Measurements from ENCODE around the gene GAREM1.

Gene GAREM1

DNA sequence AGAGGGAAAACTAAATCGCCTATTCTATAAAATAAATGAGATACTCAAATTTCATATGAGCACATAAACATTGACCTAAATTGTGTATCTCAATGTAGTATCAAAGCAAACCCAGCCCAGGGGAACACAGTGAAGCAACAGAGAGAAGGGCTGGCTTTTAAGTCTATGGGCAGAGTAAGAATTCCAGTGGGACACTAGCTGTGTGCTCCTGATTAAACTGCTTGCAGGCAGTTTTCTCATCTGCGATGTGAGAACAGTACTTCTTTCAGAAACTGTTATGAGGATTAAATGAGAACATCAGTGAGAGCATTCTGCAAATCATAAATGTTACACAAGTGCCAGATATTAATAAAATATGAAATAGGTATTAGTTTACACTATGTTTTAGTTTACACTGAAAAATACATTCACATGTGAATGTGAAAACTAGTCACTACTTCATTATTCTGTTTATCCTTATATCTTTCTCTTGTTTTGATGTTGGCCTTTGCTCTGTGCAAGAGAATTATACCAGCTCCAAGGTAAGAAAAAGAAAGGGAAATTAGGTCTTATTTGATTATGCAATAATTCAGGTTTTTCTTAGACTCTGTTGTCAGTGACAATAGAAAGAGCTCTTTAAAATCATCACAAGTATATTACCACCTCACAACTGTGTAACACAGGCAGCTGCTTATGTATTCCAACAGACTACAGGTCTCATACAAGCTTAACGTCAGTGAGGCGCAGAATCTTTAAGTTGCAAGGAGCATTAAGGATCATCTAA is 47.5 kb downstream of the GAREM1 start:
- DNase-seq = no peak

DNA sequence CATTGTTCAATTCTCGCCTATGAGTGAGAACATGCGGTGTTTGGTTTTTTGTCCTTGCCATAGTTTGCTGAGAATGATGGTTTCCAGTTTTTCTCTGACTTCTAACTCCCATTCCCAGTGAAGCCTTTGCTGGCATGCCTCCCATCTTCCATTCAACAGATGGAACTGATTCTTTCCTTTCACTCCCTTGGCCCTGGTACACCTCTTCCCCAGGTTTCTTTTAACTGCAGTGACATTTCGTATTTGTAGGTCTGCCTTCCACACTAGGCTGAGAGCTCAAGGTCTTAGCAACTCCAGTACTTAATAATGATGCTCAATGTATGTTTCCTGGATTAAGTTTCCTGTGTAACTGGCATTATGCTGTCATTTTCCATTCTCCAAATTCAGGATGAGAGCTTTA is 48.5 kb downstream of the GAREM1 start:
- DNase-seq = no peak

DNA sequence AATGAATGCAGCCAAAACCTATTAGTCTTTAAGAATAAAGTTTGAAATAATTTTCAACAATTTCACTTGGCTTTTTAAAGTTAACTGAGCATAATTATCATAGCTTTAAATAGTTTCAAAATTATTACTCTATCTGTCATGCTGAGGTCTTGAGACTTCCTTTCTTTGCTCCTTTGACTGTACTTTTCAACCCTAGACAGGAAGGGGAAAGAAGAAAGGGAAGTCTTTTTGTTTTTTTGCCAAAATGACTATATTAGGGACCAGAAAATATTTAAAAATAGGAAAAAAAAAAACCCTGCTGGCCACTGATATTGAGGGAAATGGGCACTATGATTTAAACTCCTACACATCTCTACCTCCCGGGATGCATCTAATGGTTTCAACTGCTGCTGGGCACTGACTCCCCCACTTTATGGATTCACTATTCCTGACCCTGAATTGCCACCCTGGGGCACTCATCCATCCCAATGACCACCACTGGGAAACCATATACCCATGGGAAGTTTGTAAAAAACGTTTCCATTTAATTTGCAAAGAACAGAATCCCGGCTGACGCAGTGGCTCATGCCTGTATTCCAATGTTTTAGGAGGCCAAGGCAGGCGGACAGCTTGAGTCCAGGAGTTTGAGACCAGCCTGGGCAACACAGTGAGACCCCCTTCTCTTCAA is 50.5 kb downstream of the GAREM1 start:
- DNase-seq = no peak

- no peak for DNase-seq
Measured at GRCh38 chr18:32418148-32418547, 52.5 kb downstream of the GAREM1 start.

DNA sequence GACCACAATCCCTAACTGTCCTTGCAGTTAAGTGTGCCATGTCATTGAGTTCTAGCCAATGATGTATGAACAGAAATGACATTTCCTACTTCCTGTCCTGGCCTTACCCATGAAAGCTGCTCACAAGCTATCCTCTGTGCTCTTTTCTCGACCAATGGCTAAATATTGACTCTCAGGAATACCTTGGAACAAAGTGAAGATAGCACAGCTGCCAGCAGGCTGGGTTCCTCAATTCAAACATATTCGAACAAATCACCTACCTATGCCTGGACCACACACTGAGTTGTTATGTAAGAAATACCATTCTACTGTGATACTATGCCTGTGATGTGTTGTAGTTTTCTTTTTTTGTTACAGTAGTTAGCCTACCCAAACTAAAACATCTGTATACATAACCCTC is 65.1 kb downstream of the GAREM1 start:
- DNase-seq = no peak

GRCh38 chr18:32401621-32402020 is 69.1 kb downstream of the GAREM1 start:
- DNase-seq = no peak

DNA sequence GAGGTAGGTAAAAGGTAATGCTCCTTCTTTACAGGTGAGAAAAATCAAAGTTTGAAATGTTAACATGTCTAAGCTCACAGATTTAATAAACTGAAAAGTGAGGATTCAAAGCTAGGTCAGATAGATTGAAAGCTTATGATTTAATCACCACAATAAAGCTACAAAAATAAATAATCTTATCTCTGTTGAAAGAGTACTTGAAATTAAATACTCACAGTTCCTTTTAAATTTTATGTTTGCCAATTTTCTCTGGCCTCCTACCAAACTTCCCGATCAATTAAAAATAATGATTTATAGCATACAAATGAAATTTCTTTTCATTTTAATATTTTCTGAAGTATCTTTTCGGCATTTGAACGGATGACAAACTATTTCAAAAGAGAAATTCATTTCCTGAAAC is 77.3 kb downstream of the GAREM1 start:
- no peak for DNase-seq

GRCh38 chr18:32391126-32391525 is 79.6 kb downstream of the GAREM1 start:
- DNase-seq = no peak

GRCh38 chr18:32389858-32390257 is 80.8 kb downstream of the GAREM1 start:
- no peak for DNase-seq

GRCh38 chr18:32389191-32389590 is 81.5 kb downstream of the GAREM1 start:
- no peak for DNase-seq

- no peak for DNase-seq
Measured at GRCh38 chr18:32386471-32386870, 84.2 kb downstream of the GAREM1 start.

- DNase-seq = no peak
Measured at GRCh38 chr18:32383050-32383819, 87.4 kb downstream of the GAREM1 start.

DNA sequence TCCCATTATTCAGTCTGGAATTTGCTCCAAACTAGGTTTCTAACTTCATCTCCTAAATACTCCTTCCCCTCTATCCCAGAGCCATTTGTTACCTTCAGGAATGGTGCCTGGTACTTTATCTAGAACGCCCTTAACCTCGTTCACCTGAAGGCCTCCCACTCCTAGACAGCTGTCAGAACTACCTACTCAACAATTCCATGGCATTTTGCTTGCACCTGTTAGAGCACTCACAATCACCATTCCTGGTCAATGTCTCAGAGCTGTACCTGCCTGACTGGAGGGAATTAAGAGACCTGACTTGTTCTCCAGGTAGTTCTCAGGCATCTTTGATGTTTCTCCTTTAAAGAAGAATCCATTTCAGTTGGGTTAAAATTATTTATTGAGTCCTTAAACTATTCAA is 88.9 kb downstream of the GAREM1 start:
- DNase-seq = no peak

- no peak for DNase-seq
Measured at GRCh38 chr18:32380559-32380958, 90.1 kb downstream of the GAREM1 start.

GRCh38 chr18:32379891-32380290 is 90.8 kb downstream of the GAREM1 start:
- no peak for DNase-seq

DNA sequence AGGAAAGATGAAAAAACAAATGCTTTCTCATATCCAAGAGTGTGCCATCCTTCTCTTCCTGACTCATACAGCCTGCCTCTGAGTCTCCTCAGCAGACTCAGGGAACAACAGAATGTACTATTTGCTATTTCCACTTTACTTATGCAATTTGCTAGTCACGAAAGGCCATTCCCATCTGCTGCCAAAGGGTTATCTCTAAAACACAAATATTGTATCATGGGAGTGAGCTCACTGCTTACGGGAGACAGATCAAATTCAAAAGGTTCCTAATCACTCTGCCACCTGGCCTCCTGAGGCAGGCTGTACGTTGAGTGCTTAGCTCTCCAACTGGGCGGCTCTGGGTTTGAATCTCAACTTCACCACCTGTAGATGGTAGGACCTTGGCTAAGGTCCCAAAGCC is 92.0 kb downstream of the GAREM1 start:
- no peak for DNase-seq

GRCh38 chr18:32373995-32374394 is 96.7 kb downstream of the GAREM1 start:
- no peak for DNase-seq

- no peak for DNase-seq
Measured at GRCh38 chr18:32373505-32373904, 97.2 kb downstream of the GAREM1 start.

- no peak for DNase-seq
Measured at GRCh38 chr18:32372381-32373061, 98.2 kb downstream of the GAREM1 start.

DNA sequence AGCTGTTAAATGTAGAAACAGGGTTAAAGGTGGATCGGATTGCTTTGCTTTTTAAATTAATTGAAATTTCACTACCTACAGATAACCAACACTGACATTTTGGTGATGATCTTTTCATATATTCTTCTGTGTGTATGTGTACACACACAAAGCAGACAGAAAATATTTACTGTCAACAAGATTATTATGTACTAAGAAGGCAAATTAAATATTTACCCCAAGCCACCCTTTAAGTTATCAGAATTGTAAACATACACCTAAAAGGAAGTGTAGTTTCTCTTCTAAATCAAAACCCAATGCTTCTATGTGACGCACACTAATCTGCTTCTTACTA is 98.7 kb downstream of the GAREM1 start:
- no peak for DNase-seq

GRCh38 chr18:32371384-32371783 is 99.3 kb downstream of the GAREM1 start:
- DNase-seq = no peak

GRCh38 chr18:32368991-32369390 is 101.7 kb downstream of the GAREM1 start:
- no peak for DNase-seq

DNA sequence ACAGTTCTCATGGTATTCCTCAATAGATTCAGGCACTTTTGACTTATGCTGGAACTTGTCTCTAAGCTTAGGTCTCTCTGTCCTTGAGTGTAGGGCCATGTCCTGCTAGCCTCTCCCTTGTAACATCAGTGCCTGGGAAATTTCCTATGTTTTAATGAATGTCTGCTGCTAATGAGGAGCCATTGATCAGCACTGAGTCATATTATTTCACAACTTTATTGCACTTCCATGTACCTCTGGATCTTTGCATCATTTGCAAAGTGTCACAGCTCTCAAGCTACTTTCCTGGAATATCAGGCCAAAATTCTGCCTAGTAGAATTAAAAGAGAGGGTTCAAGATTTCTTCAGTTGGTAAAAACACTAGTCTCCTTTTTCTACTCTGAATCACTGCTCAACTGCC is 102.5 kb downstream of the GAREM1 start:
- no peak for DNase-seq

Measured in NCI-H187 treated with DMSO at 0.1 percent for 48 hours (cell line).